ENCODE results near the gene GCN1. TPM values are rescaled to one million over a fixed set of nuclear protein-coding genes. Genes with fewer than 3 reads are reported as not detected.

GCN1 gene
- total and polyA plus RNA-seq, 2 donors (not counting 1 experiment from before 2014, with no cell fraction given), result 30.8 to 93.1 TPM

- H3K79me2 ChIP-seq (ENCODE audit: control insufficient read depth, insufficient read depth, low read length), result no peaks in the 10 kb centered on the region
- H3K36me3 ChIP-seq (ENCODE audit: control insufficient read depth, insufficient read depth, low read length), result peaks cover 12% of the 10 kb centered on the region
- H3K4me2 ChIP-seq (ENCODE audit: extremely low read depth, insufficient read depth, low read length), result no peak overlapping the region
- no peaks in the 10 kb centered on the region for H3K27me3 ChIP-seq (ENCODE audit: control insufficient read depth, insufficient read depth, low read length)
- H3K9me3 ChIP-seq (ENCODE audit: control insufficient read depth, insufficient read depth, low read depth, low read length), result no peaks in the 10 kb centered on the region
- H3K27ac ChIP-seq (ENCODE audit: insufficient read depth, low read length), result no peak overlapping the region
- H3K4me1 ChIP-seq (ENCODE audit: control insufficient read depth, extremely low read depth, insufficient read depth, low read length), result no peaks in the 10 kb centered on the region
- no peak for DNase-seq (ENCODE audit: low read depth in 2 of 2)
- no peak overlapping the region for H3K9ac ChIP-seq (ENCODE audit: insufficient read depth, low read length)
- H2AFZ ChIP-seq (ENCODE audit: low read length), result no peak overlapping the region
- no peaks in the 10 kb centered on the region for H4K20me1 ChIP-seq (ENCODE audit: control insufficient read depth, extremely low read depth, insufficient read depth, low read length)
- TF ChIP-seq CTCF (conservative IDR thresholded peaks at IDR 0.05 in 1 of 2, IDR thresholded peaks at IDR 0.05 in 1 of 2; ENCODE audit: low read depth in 1 of 2, low read length in 2 of 2), result no peak
- TF ChIP-seq EZH2 (IDR thresholded peaks at IDR 0.05; ENCODE audit: low read length, missing control alignments), result no peak
- no peak overlapping the region for H3K4me3 ChIP-seq (replicated peaks in 1 of 4; ENCODE audit: control extremely low read depth in 1 of 4, insufficient read depth in 1 of 4, low read depth in 3 of 4, low read length in 4 of 4)
These were observed 23.9 kb downstream of the GCN1 start for GRCh38 chr12:120170631-120171030.

GRCh38 chr12:120169946-120170345, 24.6 kb downstream of the GCN1 start:
- peaks cover 8% of the 10 kb centered on the region for H3K36me3 ChIP-seq (ENCODE audit: control insufficient read depth, insufficient read depth, low read length)

GRCh38 chr12:120168337-120168736, 26.2 kb downstream of the GCN1 start:
- no peak for DNase-seq (ENCODE audit: low read depth in 2 of 2)
- Histone ChIP-seq H3K9ac (ENCODE audit: insufficient read depth, low read length) (no peak overlapping the region), H2AFZ (ENCODE audit: low read length) (no peak overlapping the region), H3K4me1 (ENCODE audit: control insufficient read depth, extremely low read depth, insufficient read depth, low read length) (no peaks in the 10 kb centered on the region), H3K4me2 (ENCODE audit: extremely low read depth, insufficient read depth, low read length) (no peak overlapping the region), H3K79me2 (ENCODE audit: control insufficient read depth, insufficient read depth, low read length) (no peaks in the 10 kb centered on the region), H4K20me1 (ENCODE audit: control insufficient read depth, extremely low read depth, insufficient read depth, low read length) (no peaks in the 10 kb centered on the region), H3K4me3 (replicated peaks in 1 of 4; ENCODE audit: control extremely low read depth in 1 of 4, insufficient read depth in 1 of 4, low read depth in 3 of 4, low read length in 4 of 4) (no peak overlapping the region), H3K9me3 (ENCODE audit: control insufficient read depth, insufficient read depth, low read depth, low read length) (no peaks in the 10 kb centered on the region), H3K27ac (ENCODE audit: insufficient read depth, low read length) (no peak overlapping the region), H3K27me3 (ENCODE audit: control insufficient read depth, insufficient read depth, low read length) (no peaks in the 10 kb centered on the region), H3K36me3 (ENCODE audit: control insufficient read depth, insufficient read depth, low read length) (peaks cover 9% of the 10 kb centered on the region)
- TF ChIP-seq EZH2 (IDR thresholded peaks at IDR 0.05; ENCODE audit: low read length, missing control alignments) (no peak), CTCF (conservative IDR thresholded peaks at IDR 0.05 in 1 of 2, IDR thresholded peaks at IDR 0.05 in 1 of 2; ENCODE audit: low read depth in 1 of 2, low read length in 2 of 2) (no peak)

More at GRCh38 chr12:120169946-120170345, 24.6 kb downstream of the GCN1 start:
- H3K4me1 ChIP-seq (ENCODE audit: control insufficient read depth, extremely low read depth, insufficient read depth, low read length), result no peaks in the 10 kb centered on the region
- no peak for DNase-seq (ENCODE audit: low read depth in 2 of 2)
- H2AFZ ChIP-seq (ENCODE audit: low read length), result no peak overlapping the region
- H3K27ac ChIP-seq (ENCODE audit: insufficient read depth, low read length), result no peak overlapping the region
- H3K27me3 ChIP-seq (ENCODE audit: control insufficient read depth, insufficient read depth, low read length), result no peaks in the 10 kb centered on the region
- no peak overlapping the region for H3K4me2 ChIP-seq (ENCODE audit: extremely low read depth, insufficient read depth, low read length)
- H3K9ac ChIP-seq (ENCODE audit: insufficient read depth, low read length), result no peak overlapping the region
- no peaks in the 10 kb centered on the region for H3K79me2 ChIP-seq (ENCODE audit: control insufficient read depth, insufficient read depth, low read length)
- TF ChIP-seq EZH2 (IDR thresholded peaks at IDR 0.05; ENCODE audit: low read length, missing control alignments) (no peak), CTCF (conservative IDR thresholded peaks at IDR 0.05 in 1 of 2, IDR thresholded peaks at IDR 0.05 in 1 of 2; ENCODE audit: low read depth in 1 of 2, low read length in 2 of 2) (no peak)
- H3K9me3 ChIP-seq (ENCODE audit: control insufficient read depth, insufficient read depth, low read depth, low read length), result no peaks in the 10 kb centered on the region
- H4K20me1 ChIP-seq (ENCODE audit: control insufficient read depth, extremely low read depth, insufficient read depth, low read length), result no peaks in the 10 kb centered on the region
- H3K4me3 ChIP-seq (replicated peaks in 1 of 4; ENCODE audit: control extremely low read depth in 1 of 4, insufficient read depth in 1 of 4, low read depth in 3 of 4, low read length in 4 of 4), result no peak overlapping the region
